Heart right ventricle (tissue), 16 donors: ENCODE data around the gene YY1AP1. TPM values are rescaled to one million over a fixed set of nuclear protein-coding genes. Genes with fewer than 3 reads are reported as not detected.

Source experiments
- ATAC-seq, 8 donors: fragments of 200-7000 bp; cut with Tn5 transposase; one replicate each; pipeline ENCODE4 v1.9.1; 2020; ENCODE audit warnings: mild to moderate bottlenecking in 8 of 8, moderate library complexity in 8 of 8, moderate number of reproducible peaks in 1 of 8
- DNase-seq, 2 donors: peaks; one replicate each; pipeline ENCODE4 v3.0.0-alpha.2; 2020
- H3K27ac ChIP-seq, 10 donors: fragments of 200-600 bp; sonication (generic) in 2 of 10; one replicate each; pipeline versions ENCODE4 v1.5.0 to v1.8.0; 2020 to 2022; ENCODE audit warnings: mild to moderate bottlenecking in 3 of 10
- H3K27me3 ChIP-seq, 7 donors: fragments of 200-600 bp; one replicate each; pipeline ENCODE4 v1.8.0; 2021 to 2022; ENCODE audit warnings: mild to moderate bottlenecking in 2 of 7
- H3K36me3 ChIP-seq, 9 donors: fragments of 200-600 bp; sonication (generic) in 1 of 9; one replicate each; pipeline versions ENCODE4 v1.5.0 to v1.8.0; 2020 to 2022; ENCODE audit warnings: mild to moderate bottlenecking in 2 of 9
- H3K4me1 ChIP-seq, 9 donors: fragments of 200-600 bp; sonication (generic) in 1 of 9; one replicate each; pipeline versions ENCODE4 v1.5.0 to v1.8.0; 2020 to 2022; ENCODE audit warnings: mild to moderate bottlenecking in 4 of 9
- H3K4me3 ChIP-seq, 10 donors: fragments of 200-600 bp; sonication (generic) in 2 of 10; one replicate each; pipeline versions ENCODE4 v1.5.0 to v1.8.0; 2020 to 2022; ENCODE audit warnings: mild to moderate bottlenecking in 7 of 10, moderate library complexity in 2 of 10
- H3K9me3 ChIP-seq, 11 donors: fragments of 200-600 bp in 10 of 11; sonication (generic) in 2 of 11; one replicate each; pipeline versions ENCODE4 v1.5.0 to v1.8.0; 2013 to 2022; ENCODE audit warnings: mild to moderate bottlenecking in 2 of 11, control low read depth in 1 of 11, moderate library complexity in 1 of 11
- WGBS, 2 donors: extraction: QIAGEN DNeasy Blood & Tissue Kit; methylation state at CpG; one replicate each; pipeline ENCODE4 v1.1.7; 2013; ENCODE audit warnings: inconsistent platforms in 1 of 2; 5-methylcytosine and 5-hydroxymethylcytosine counted together
- intact Hi-C, 10 donors: fragments of 100-400 bp; cut with DNase I; formaldehyde crosslinking; loops; one replicate each; pipeline versions ENCODE4 v1.11.1 to v1.14.2; 2022
- long read RNA-seq, 3 donors: library from polyadenylated mRNA; unstranded; transcript quantifications; one replicate each; pipeline ENCODE4 v2.0.0, GENCODE V29; 2020 to 2021
- polyA plus RNA-seq, 2 donors: library from polyadenylated mRNA; stranded (reverse); fragments of 200-250 nt; gene quantifications; one replicate each; pipeline ENCODE4 v1.2.3, GENCODE V29; 2013
- total RNA-seq, 10 donors: library from RNA; stranded (reverse); fragmentation: NEBNext Ultra II Directional in 3 of 10; extraction: Animal tissue kit (Norgen Biotek cat#: 25700) in 3 of 10; gene quantifications; one replicate each; pipeline versions ENCODE4 v1.2.1 to v1.2.4, GENCODE V29; 2021 to 2023
- TF ChIP-seq, protein P1 (sequence below), 9 donors: fragments of 200-600 bp; sonication (generic) in 2 of 9; IDR thresholded peaks; one replicate each; pipeline versions ENCODE4 v1.5.0 to v1.8.0; 2021 to 2022; ENCODE audit warnings: antibody characterized with exemption in 9 of 9, mild to moderate bottlenecking in 5 of 9, moderate library complexity in 1 of 9
- donor health status: Arrhythmogenic right ventricular cardiomyopathy.
- donor health status: ischemic (EF 13 %, LVEDD 7.1; RV severe dilation, severe dysfunction).
- donor health status: healthy with polysubstance abuse.
- donor health status: DM: no; HTN: yes; CAD: no.
- donor health status: DM: no; HTN: no; CAD: no.
- donor health status: ischemic (EF 25% LVEDD 6.9; RV normal size, moderate dysfunction).
- donor health status: ischemic (EF 25% LVEDD 5.7; RV mildly dilated, moderate dysfunction).
- donor health status: healthy.
- donor health status: DM: yes; HTN: yes; CAD: no.
- donor health status: Ischemic cardiomyopathy.
- donor health status: ischemic (EF 35%, LVEDD 5.7; RV mildly dilated, moderate dysfunction).
- donor health status: nonischemic (EF 11% LVEDD 7.7; RV severe dilation, severe dysfunction).
- donor health status: DM: yes; HTN: yes; CAD: no.
- donor health status: PGD.
- donor health status: ischemic (EF 29% LVEDD 5.4; RV normal size, mild dysfunction).
- donor health status: nonischemic (EF 23%, LVEDD 6.1; RV moderate dilation, normal function).

The YY1AP1 gene, protein sequence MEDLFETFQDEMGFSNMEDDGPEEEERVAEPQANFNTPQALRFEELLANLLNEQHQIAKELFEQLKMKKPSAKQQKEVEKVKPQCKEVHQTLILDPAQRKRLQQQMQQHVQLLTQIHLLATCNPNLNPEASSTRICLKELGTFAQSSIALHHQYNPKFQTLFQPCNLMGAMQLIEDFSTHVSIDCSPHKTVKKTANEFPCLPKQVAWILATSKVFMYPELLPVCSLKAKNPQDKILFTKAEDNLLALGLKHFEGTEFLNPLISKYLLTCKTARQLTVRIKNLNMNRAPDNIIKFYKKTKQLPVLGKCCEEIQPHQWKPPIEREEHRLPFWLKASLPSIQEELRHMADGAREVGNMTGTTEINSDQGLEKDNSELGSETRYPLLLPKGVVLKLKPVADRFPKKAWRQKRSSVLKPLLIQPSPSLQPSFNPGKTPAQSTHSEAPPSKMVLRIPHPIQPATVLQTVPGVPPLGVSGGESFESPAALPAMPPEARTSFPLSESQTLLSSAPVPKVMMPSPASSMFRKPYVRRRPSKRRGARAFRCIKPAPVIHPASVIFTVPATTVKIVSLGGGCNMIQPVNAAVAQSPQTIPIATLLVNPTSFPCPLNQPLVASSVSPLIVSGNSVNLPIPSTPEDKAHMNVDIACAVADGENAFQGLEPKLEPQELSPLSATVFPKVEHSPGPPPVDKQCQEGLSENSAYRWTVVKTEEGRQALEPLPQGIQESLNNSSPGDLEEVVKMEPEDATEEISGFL
- total RNA-seq (10 to 100 TPM; 61.4 to 85.1 (median 69.5) TPM), polyA plus RNA-seq (10 to 100 TPM; 32.3 to 34.7 TPM)
- long read RNA-seq, donor 1, transcript YY1AP1-205 (11 exons, 2,663 nt), result major isoform, 5 of 34 reads
- long read RNA-seq, donor 1, partial matches to known transcripts, result 8 of 34 reads
- long read RNA-seq, donor 1, other reads (novel, unspliced or antisense), result 18 of 34 reads
- long read RNA-seq, donor 2, transcript YY1AP1-212 (11 exons, 2,654 nt), result major isoform, 13 of 63 reads
- long read RNA-seq, donor 2, partial matches to known transcripts, result 17 of 63 reads
- long read RNA-seq, donor 2, other reads (novel, unspliced or antisense), result 27 of 63 reads
- long read RNA-seq, donor 3, transcript YY1AP1-205 (11 exons, 2,663 nt), result minor isoform, 8 of 130 reads
- long read RNA-seq, donor 3, transcript YY1AP1-212 (11 exons, 2,654 nt), result major isoform, 14 of 130 reads
- long read RNA-seq, donor 3, partial matches to known transcripts, result 60 of 130 reads
- long read RNA-seq, donor 3, other reads (novel, unspliced or antisense), result 41 of 130 reads

DNA sequence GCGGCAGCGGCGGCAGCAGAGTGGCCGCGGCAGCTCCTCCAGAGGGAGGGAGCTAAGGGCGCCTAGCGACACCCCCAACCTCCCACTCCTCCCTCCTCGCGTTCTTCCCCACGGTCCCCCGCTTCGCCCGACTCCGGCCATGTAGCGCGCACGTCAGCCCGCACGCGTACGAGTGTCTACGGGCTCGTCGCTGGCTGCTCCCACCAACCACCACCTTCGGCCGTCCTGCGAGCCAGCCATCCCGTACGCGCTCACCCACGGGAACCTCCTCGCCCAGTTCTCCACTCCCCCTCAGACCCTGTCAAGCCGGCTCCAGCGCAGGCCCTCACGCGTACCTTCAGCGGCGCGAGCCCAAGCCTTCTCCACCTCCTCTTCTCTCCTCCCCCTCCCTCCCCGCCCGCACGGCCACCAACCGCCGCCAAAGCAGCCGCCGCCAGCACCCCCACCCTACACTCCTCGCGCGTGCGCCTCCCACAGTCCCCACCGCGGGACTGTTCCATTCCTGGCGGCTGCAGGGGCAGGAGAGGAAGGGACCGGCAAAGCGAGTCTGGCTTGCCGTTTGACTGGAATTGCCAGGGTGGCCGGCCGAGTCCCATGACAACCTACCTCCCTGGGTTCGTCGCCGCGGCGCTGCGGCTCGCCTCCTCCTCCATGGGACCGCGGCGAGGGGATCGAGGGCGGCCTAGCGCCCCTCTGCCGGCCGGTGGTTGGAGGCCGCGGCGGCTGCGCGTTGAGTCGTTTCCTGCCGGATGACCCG lies at the start of gene YY1AP1:
TSS of gene YY1AP1 (minus strand) at position 451 of the 757 bp plus-strand sequence. CDS start 8,338 bp downstream, outside the sequence.
- no peaks in the 10 kb centered on the region for H3K27me3 ChIP-seq
- H3K4me3 ChIP-seq, result peak within 1 kb of the TSS; percentile 85 to 100 (median 93)
- peaks cover 0 to 29% (median 12%) of the 10 kb centered on the region in 9 donors for H3K36me3 ChIP-seq
- peak within 1 kb of the TSS; percentile 91 to 100 (median 98) for H3K27ac ChIP-seq
- WGBS, 2 donors, result 0 to 1% methylated on average over 71 to 81 of the region's 81 CpGs
- ATAC-seq (peak; percentile 95 to 98 (median 97)), DNase-seq (peak; percentile 93 to 94)
- peaks cover 0 to 3% (median 0%) of the 10 kb centered on the region in 11 donors for H3K9me3 ChIP-seq
- intact Hi-C loops, result no loop called here
- TF ChIP-seq, protein P1, sequence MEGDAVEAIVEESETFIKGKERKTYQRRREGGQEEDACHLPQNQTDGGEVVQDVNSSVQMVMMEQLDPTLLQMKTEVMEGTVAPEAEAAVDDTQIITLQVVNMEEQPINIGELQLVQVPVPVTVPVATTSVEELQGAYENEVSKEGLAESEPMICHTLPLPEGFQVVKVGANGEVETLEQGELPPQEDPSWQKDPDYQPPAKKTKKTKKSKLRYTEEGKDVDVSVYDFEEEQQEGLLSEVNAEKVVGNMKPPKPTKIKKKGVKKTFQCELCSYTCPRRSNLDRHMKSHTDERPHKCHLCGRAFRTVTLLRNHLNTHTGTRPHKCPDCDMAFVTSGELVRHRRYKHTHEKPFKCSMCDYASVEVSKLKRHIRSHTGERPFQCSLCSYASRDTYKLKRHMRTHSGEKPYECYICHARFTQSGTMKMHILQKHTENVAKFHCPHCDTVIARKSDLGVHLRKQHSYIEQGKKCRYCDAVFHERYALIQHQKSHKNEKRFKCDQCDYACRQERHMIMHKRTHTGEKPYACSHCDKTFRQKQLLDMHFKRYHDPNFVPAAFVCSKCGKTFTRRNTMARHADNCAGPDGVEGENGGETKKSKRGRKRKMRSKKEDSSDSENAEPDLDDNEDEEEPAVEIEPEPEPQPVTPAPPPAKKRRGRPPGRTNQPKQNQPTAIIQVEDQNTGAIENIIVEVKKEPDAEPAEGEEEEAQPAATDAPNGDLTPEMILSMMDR (IDR thresholded peaks at IDR 0.05), result peak in 4 of 9 donors; percentile 11 to 27 (median 16)
- peaks cover 9 to 61% (median 46%) of the 10 kb centered on the region in 9 donors for H3K4me1 ChIP-seq

DNA sequence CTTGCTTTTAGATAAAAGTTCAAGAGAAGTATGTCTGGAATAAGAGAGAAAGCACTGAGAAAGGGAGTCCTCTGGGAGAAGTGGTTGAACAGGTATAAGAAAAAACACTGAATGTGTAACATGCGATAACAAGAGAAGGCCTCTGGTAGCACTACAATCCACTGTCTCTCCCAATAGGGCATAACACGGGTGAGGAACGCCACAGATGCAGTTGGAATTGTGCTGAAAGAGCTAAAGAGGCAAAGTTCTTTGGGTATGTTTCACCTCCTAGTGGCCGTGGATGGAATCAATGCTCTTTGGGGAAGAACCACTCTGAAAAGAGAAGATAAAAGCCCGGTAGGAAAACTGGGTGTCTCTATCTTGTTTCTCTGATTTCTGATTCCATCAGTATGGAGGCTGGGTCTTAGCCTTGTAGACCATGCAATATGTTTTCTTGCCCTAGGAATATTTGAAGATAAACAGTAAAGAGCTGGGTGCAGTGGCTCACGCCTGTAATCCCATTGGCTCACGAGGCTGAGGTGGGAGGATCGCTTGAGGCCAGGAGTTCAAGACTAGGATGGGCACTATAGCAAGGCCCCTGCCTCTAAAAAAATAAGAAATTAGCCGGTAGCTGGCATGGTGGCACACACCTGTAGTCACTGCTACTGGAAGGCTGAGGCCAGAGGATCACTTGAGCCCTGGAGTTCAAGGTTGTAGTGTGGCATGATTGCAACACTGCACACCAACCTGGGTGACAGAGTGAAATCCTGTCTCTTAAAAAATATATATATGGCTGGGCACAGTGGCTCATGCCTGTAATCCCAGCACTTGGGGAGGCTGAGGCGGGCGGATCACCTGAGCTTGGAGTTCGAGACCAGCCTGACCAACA lies 40.7 kb upstream of the YY1AP1 start:
- TF ChIP-seq, protein P1 (IDR thresholded peaks at IDR 0.05), result peak; percentile 21 to 68 (median 54)

GRCh38 chr1:155725142-155725541 lies 36.6 kb upstream of the YY1AP1 start:
- ATAC-seq, result no peak

More for the DNA sequence above, 40.7 kb upstream of the YY1AP1 start:
- Histone ChIP-seq H3K27me3 (no peaks in the 10 kb centered on the region), H3K36me3 (peaks cover 0 to 97% (median 33%) of the 10 kb centered on the region in 9 donors), H3K4me3 (no peak overlapping the region), H3K9me3 (no peaks in the 10 kb centered on the region), H3K4me1 (no peaks in the 10 kb centered on the region), H3K27ac (no peak overlapping the region)
- peak in 6 of 8 donors; percentile 50 to 64 (median 56) for ATAC-seq
- intact Hi-C loops, result loop anchor here in 2 of 10 donors (10.0 kb wide), 1 partner anchor 54 kb away; no protein-coding TSS in a partner anchor
- 67 to 71% methylated on average over 12 of the region's 12 CpGs for WGBS, 2 donors
- peak in 1 of 2 donors; percentile 43 for DNase-seq

More at GRCh38 chr1:155725142-155725541, 36.6 kb upstream of the YY1AP1 start:
- H3K27ac ChIP-seq, result no peak overlapping the region
- TF ChIP-seq, protein P1 (IDR thresholded peaks at IDR 0.05), result no peak
- H3K27me3 ChIP-seq, result no peaks in the 10 kb centered on the region
- no peak for DNase-seq
- intact Hi-C loops, result loop anchor here in 2 of 10 donors (10.0 kb wide), 1 partner anchor 50 kb away; no protein-coding TSS in a partner anchor
- no peaks in the 10 kb centered on the region for H3K4me1 ChIP-seq
- peaks cover 0 to 97% (median 19%) of the 10 kb centered on the region in 9 donors for H3K36me3 ChIP-seq
- 91 to 96% methylated on average over 3 of the region's 3 CpGs for WGBS, 2 donors
- H3K9me3 ChIP-seq, result no peaks in the 10 kb centered on the region
- H3K4me3 ChIP-seq, result no peak overlapping the region
